Adrenal gland (tissue), 12 donors: ENCODE data around the gene PPP2R5C. TPM values are rescaled to one million over a fixed set of nuclear protein-coding genes. Genes with fewer than 3 reads are reported as not detected.

Experiments used
- DNase-seq, 7 donors: peaks; one replicate each; pipeline ENCODE4 v3.0.0-alpha.2; 2019 to 2020
- H3K27ac ChIP-seq, 5 donors: fragments of 200-600 bp; sonication (generic) in 4 of 5; 1 replicate in 3 of 5; 2 replicates in 2 of 5; pipeline versions ENCODE4 v1.5.1 to v1.8.0; 2016 to 2020; ENCODE audit warnings: mild to moderate bottlenecking in 1 of 5
- H3K27me3 ChIP-seq: fragments of 200-600 bp; 2 replicates; pipeline ENCODE4 v1.8.0; 2021
- H3K36me3 ChIP-seq, 2 donors: fragments of 200-600 bp; replicated peaks in 1 of 2; 1 replicate in 1 of 2; 2 replicates in 1 of 2; pipeline versions ENCODE4 v1.5.1 to v1.8.0; 2018 to 2022
- H3K4me1 ChIP-seq, 2 donors: fragments of 200-600 bp; replicated peaks in 1 of 2; 1 replicate in 1 of 2; 2 replicates in 1 of 2; pipeline versions ENCODE4 v1.5.1 to v1.8.0; 2018 to 2021
- H3K4me3 ChIP-seq, 4 donors: fragments of 200-600 bp; sonication (generic) in 3 of 4; one replicate each; pipeline ENCODE4 v1.5.1; 2016 to 2018
- H3K9me3 ChIP-seq, 3 donors: fragments of 200-600 bp; sonication (generic) in 1 of 3; replicated peaks in 1 of 3; 1 replicate in 2 of 3; 2 replicates in 1 of 3; pipeline versions ENCODE4 v1.5.1 to v1.8.0; 2016 to 2021
- POLR2A ChIP-seq, 2 donors: fragments of 450-650 bp; IDR thresholded peaks; one replicate each; pipeline ENCODE4 v1.6.1; 2017; ENCODE audit warnings: antibody characterized with exemption in 2 of 2, mild to moderate bottlenecking in 2 of 2, moderate library complexity in 1 of 2
- WGBS, 4 donors: extraction: QIAGEN DNeasy Blood & Tissue Kit in 2 of 4; methylation state at CpG; one replicate each; pipeline versions ENCODE4 v1.1.5 to v1.1.7; 2013 to 2017; 5-methylcytosine and 5-hydroxymethylcytosine counted together
- intact Hi-C, 2 donors: fragments of 100-400 bp; cut with DNase I; formaldehyde crosslinking; loops; one replicate each; pipeline versions ENCODE4 v1.14.1 to v1.15.0; 2022 to 2023
- polyA plus RNA-seq, 3 donors: library from polyadenylated mRNA; stranded (reverse); fragments of 200-250 nt in 2 of 3; fragments of 350-450 nt in 1 of 3; fragmentation: Illumina TruSeq in 1 of 3; extraction: RNeasy Lipid Tissue Mini Kit (QIAGEN cat#74804) in 1 of 3; gene quantifications; one replicate each; pipeline ENCODE4 v1.2.3, GENCODE V29; 2013 to 2014
- total RNA-seq, 9 donors: library from RNA; depleted of rRNA in 4 of 9; stranded (reverse); fragments of >200 nt in 4 of 9; fragments of 120-200 nt in 1 of 9; fragmentation: NEBNext Ultra II Directional in 1 of 9; extraction: Animal tissue kit (Norgen Biotek cat#: 25700) in 1 of 9; gene quantifications; one replicate each; pipeline versions ENCODE4 v1.1.0 to v1.2.4, GENCODE V29; 2013 to 2023
- TF ChIP-seq, protein P1 (sequence below), 6 experiments: fragments of 450-650 bp in 4 of 6; fragments of 200-600 bp in 2 of 6; sonication (generic) in 1 of 6; IDR thresholded peaks; 1 replicate in 5 of 6; 2 replicates in 1 of 6; pipeline versions ENCODE4 v1.5.1 to v1.8.0; 2016 to 2021; ENCODE audit warnings: antibody characterized with exemption in 6 of 6, mild to moderate bottlenecking in 2 of 6, moderate library complexity in 1 of 6
- donor health status: healthy with polysubstance abuse.
- donor health status: Bipolar disorder and iron deficiency.
- donor health status: DM: yes; HTN: yes; CAD: no.
- donor health status: DM: no; HTN: no; CAD: no.
- donor health status: DM: no; HTN: no; CAD: no.
- donor health status: DM: yes; HTN: yes; CAD: no.

Gene PPP2R5C
- total and polyA plus RNA-seq, 12 donors: 66.5 to 216 (median 134) TPM

DNA sequence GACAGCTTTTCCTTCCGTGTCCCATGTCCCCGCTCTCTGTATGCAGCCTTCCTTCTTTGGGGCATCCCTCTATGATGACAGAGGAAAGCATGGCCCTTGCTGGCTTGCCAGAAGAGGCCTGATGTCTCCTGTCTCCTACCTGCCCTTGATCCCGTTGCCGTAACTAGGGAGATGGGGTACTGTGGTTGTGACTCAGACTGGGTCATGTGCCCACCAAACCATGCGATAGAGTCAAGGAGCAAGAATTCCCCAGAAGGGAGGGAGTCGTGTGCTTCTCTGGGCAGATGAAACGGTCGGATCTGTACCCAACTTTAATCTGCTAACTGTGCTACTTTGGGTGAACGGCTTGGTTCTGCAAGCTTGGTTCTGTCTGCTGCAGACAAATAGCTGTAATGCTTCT lies 103.8 kb downstream of the PPP2R5C start:
- H3K27me3 ChIP-seq: no peaks in the 10 kb centered on the region
- H3K27ac ChIP-seq: peak overlapping the region in 2 of 5 donors; percentile 31 to 60
- H3K36me3 ChIP-seq: peaks cover 0 to 4% of the 10 kb centered on the region in 2 donors
- H3K9me3 ChIP-seq: no peaks in the 10 kb centered on the region
- peak in 1 of 2 donors; percentile 23 for TF ChIP-seq POLR2A (IDR thresholded peaks at IDR 0.05)
- TF ChIP-seq, protein P1, sequence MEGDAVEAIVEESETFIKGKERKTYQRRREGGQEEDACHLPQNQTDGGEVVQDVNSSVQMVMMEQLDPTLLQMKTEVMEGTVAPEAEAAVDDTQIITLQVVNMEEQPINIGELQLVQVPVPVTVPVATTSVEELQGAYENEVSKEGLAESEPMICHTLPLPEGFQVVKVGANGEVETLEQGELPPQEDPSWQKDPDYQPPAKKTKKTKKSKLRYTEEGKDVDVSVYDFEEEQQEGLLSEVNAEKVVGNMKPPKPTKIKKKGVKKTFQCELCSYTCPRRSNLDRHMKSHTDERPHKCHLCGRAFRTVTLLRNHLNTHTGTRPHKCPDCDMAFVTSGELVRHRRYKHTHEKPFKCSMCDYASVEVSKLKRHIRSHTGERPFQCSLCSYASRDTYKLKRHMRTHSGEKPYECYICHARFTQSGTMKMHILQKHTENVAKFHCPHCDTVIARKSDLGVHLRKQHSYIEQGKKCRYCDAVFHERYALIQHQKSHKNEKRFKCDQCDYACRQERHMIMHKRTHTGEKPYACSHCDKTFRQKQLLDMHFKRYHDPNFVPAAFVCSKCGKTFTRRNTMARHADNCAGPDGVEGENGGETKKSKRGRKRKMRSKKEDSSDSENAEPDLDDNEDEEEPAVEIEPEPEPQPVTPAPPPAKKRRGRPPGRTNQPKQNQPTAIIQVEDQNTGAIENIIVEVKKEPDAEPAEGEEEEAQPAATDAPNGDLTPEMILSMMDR (IDR thresholded peaks at IDR 0.05): no peak
- intact Hi-C loops: no loop called here
- DNase-seq: peak in 6 of 7 donors; percentile 66 to 83 (median 76)
- H3K4me3 ChIP-seq: no peak overlapping the region
- WGBS, 4 donors: 50 to 73% (median 64%) methylated on average over 7 to 9 of the region's 9 CpGs
- H3K4me1 ChIP-seq: peaks cover 5 to 18% of the 10 kb centered on the region in 2 donors

DNA sequence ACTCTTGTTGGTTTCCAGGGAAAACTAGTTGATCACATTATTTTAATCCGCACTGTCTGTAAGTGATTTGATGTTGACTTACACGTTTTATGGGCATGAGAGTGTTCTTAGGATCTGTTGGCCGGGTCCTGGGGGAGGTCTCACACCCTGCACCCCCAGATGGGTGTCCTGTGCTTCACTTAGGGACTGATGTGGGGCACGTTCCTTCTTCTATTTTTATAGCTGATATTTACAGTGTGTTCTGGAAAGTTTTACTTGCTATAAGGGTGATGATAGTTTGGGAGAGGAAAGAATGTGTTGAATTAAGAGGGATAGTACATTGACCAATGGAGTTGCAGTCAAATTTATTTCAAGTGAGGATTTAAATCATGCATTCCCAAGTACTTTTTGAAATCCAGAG lies 106.3 kb downstream of the PPP2R5C start:
- Histone ChIP-seq H3K9me3 (no peaks in the 10 kb centered on the region), H3K27me3 (no peaks in the 10 kb centered on the region), H3K36me3 (peaks cover 0 to 4% of the 10 kb centered on the region in 2 donors), H3K4me1 (peaks cover 5 to 9% of the 10 kb centered on the region in 2 donors), H3K27ac (no peak overlapping the region), H3K4me3 (no peak overlapping the region)
- intact Hi-C loops: no loop called here
- 87 to 92% (median 91%) methylated on average over 4 of the region's 4 CpGs for WGBS, 4 donors
- DNase-seq: no peak
- TF ChIP-seq, protein P1 (IDR thresholded peaks at IDR 0.05): no peak

DNA sequence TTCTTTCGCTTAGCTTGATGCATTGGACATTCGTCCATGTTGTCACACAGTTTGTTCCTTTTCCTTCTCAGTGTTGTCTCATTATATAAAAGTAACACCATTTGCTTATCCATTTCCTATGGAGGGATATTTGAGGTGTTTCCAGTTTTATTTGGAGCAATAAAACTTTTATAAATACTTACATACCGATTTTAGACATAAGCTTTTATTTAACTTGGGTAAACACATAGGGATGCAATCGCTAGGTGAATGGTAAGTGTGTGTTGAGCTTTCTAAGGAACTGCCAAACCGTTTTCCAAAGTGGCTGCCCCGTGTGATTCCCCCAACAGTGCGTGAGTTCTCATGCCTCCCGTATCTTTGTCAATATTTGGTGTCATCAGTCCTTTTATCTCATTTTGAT lies 107.7 kb downstream of the PPP2R5C start:
- 94 to 97% (median 97%) methylated on average over 8 of the region's 8 CpGs for WGBS, 4 donors
- TF ChIP-seq, protein P1 (IDR thresholded peaks at IDR 0.05): no peak
- no peak for TF ChIP-seq POLR2A (IDR thresholded peaks at IDR 0.05)
- intact Hi-C loops: no loop called here
- Histone ChIP-seq H3K27ac (no peak overlapping the region), H3K9me3 (no peaks in the 10 kb centered on the region), H3K4me1 (peaks cover 9 to 15% of the 10 kb centered on the region in 2 donors), H3K4me3 (no peak overlapping the region), H3K27me3 (no peaks in the 10 kb centered on the region), H3K36me3 (peaks cover 0 to 4% of the 10 kb centered on the region in 2 donors)
- DNase-seq: no peak

DNA sequence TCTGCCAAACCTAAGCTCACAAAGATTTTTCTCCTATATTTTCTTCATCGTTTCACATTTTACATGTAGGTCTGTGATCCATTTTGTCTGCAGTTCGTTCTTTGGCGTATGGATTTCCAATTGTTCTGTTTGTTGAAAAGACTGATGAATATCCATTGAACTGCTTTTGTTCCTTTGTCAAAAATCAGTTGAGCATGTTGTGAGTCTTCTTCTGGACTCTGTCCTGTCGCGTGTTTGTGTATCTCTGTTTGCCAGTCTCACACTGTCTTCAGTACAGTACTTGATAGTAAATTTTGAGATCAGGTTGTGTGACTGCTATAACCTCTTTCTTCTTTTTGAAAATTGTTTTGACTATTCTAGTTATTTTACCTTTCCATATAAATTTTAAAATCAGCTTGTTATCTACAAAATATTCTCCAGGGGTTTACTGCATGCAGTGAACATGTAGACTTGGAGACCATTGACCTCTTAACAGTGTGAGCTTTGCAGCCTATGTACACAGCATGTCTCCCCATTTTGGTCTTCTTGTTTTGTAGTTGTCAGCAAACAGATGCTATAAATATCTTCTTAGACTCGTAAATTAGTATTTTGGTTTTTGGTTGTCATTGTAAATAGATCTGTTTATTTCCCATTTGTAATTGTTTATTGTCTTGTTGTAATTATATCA lies 108.9 kb downstream of the PPP2R5C start:
- Histone ChIP-seq H3K4me1 (peaks cover 13 to 21% of the 10 kb centered on the region in 2 donors), H3K4me3 (no peak overlapping the region), H3K27me3 (no peaks in the 10 kb centered on the region), H3K36me3 (no peaks in the 10 kb centered on the region), H3K9me3 (no peaks in the 10 kb centered on the region), H3K27ac (no peak overlapping the region)
- DNase-seq: no peak
- intact Hi-C loops: no loop called here
- 86 to 88% (median 86%) methylated on average over 6 of the region's 6 CpGs for WGBS, 4 donors
- no peak for TF ChIP-seq POLR2A (IDR thresholded peaks at IDR 0.05)
- TF ChIP-seq, protein P1 (IDR thresholded peaks at IDR 0.05): no peak
